Thyroid gland (tissue), 4 donors: ENCODE measurements around the gene ANGEL2. TPM values are rescaled to one million over a fixed set of nuclear protein-coding genes. Genes with fewer than 3 reads are reported as not detected.
"Not testable (repeated sequence)": the region's sequence is repeated elsewhere in the genome, so short reads cannot be mapped to it uniquely, and the experiment has no call there.

Experiments used
- DNase-seq, 2 donors: peaks; one replicate each; pipeline ENCODE4 v3.0.0-alpha.2; 2019
- H3K27ac ChIP-seq, 3 donors: fragments of 200-600 bp; sonication (generic); 1 replicate in 2 of 3; 2 replicates in 1 of 3; pipeline ENCODE4 v1.5.1; 2016 to 2019; ENCODE audit warnings: mild to moderate bottlenecking in 1 of 3, moderate library complexity in 1 of 3
- H3K27me3 ChIP-seq: fragments of 200-600 bp; sonication (generic); one replicate; pipeline ENCODE4 v1.5.1; 2019
- H3K36me3 ChIP-seq, 2 donors: fragments of 200-600 bp; sonication (generic); one replicate each; pipeline ENCODE4 v1.5.1; 2016 to 2019
- H3K4me1 ChIP-seq, 2 donors: fragments of 200-600 bp; sonication (generic); one replicate each; pipeline ENCODE4 v1.5.1; 2017 to 2019
- H3K4me3 ChIP-seq, 3 donors: fragments of 200-600 bp; sonication (generic); replicated peaks in 1 of 3; 1 replicate in 2 of 3; 2 replicates in 1 of 3; pipeline ENCODE4 v1.5.1; 2016; ENCODE audit warnings: mild to moderate bottlenecking in 1 of 3
- H3K9me3 ChIP-seq: fragments of 200-600 bp; sonication (generic); one replicate; pipeline ENCODE4 v1.5.1; 2017
- CTCF ChIP-seq, 6 experiments: fragments of 200-600 bp in 3 of 6; fragments of 450-650 bp in 3 of 6; sonication (generic) in 3 of 6; IDR thresholded peaks; one replicate each; pipeline ENCODE4 v1.5.1; 2016 to 2019; ENCODE audit warnings: antibody characterized with exemption in 6 of 6, mild to moderate bottlenecking in 2 of 6, inconsistent platforms in 1 of 6, moderate library complexity in 1 of 6
- POLR2A ChIP-seq, 2 donors: fragments of 450-650 bp; IDR thresholded peaks; one replicate each; pipeline ENCODE4 v1.6.1; 2017; ENCODE audit warnings: antibody characterized with exemption in 2 of 2, mild to moderate bottlenecking in 2 of 2, moderate library complexity in 1 of 2
- WGBS, 2 donors: methylation state at CpG; one replicate each; pipeline ENCODE4 v1.1.5; 2017; 5-methylcytosine and 5-hydroxymethylcytosine counted together
- intact Hi-C: fragments of 100-400 bp; cut with DNase I; formaldehyde crosslinking; loops from one replicate; pipeline ENCODE4 v1.15.1; 2023
- total RNA-seq, 4 donors: library from RNA; depleted of rRNA; stranded (reverse); fragments of >200 nt; gene quantifications; one replicate each; pipeline ENCODE4 v1.2.3, GENCODE V29; 2016

Gene ANGEL2
- total RNA-seq, 4 donors from 2014 or later: 46.7 to 77.8 (median 65.7) TPM

- intact Hi-C loops: no loop called here
- Histone ChIP-seq H3K36me3 (no peaks in the 10 kb centered on the region), H3K4me3 (no peak overlapping the region), H3K27me3 (peaks cover 5% of the 10 kb centered on the region), H3K4me1 (no peaks in the 10 kb centered on the region), H3K9me3 (no peaks in the 10 kb centered on the region), H3K27ac (no peak overlapping the region)
- 83 to 84% methylated on average over 2 of the region's 2 CpGs for WGBS, 2 donors
- no peak for DNase-seq
- TF ChIP-seq POLR2A (IDR thresholded peaks at IDR 0.05) (no peak), CTCF (IDR thresholded peaks at IDR 0.05) (no peak)
These were observed 19.9 kb upstream of the ANGEL2 start for GRCh38 chr1:213035573-213035972.

GRCh38 chr1:213034713-213035112, 19.0 kb upstream of the ANGEL2 start:
- no peaks in the 10 kb centered on the region for H3K4me1 ChIP-seq
- peaks cover 5% of the 10 kb centered on the region for H3K27me3 ChIP-seq
- no peak overlapping the region for H3K27ac ChIP-seq
- H3K9me3 ChIP-seq: no peaks in the 10 kb centered on the region
- H3K36me3 ChIP-seq: no peaks in the 10 kb centered on the region
- TF ChIP-seq POLR2A (IDR thresholded peaks at IDR 0.05) (no peak), CTCF (IDR thresholded peaks at IDR 0.05) (no peak)
- H3K4me3 ChIP-seq: no peak overlapping the region
- intact Hi-C loops: no loop called here
- 92 to 95% methylated on average over 1 of the region's 1 CpG for WGBS, 2 donors
- no peak for DNase-seq

- no peak overlapping the region for H3K4me3 ChIP-seq
- TF ChIP-seq CTCF (IDR thresholded peaks at IDR 0.05) (no peak), POLR2A (IDR thresholded peaks at IDR 0.05) (no peak)
- DNase-seq: no peak
- no peaks in the 10 kb centered on the region for H3K4me1 ChIP-seq
- intact Hi-C loops: no loop called here
- no peak overlapping the region for H3K27ac ChIP-seq
- H3K36me3 ChIP-seq: no peaks in the 10 kb centered on the region
- H3K9me3 ChIP-seq: no peaks in the 10 kb centered on the region
- peaks cover 5% of the 10 kb centered on the region for H3K27me3 ChIP-seq
These were observed 17.0 kb upstream of the ANGEL2 start for GRCh38 chr1:213032651-213033050.

- H3K27ac ChIP-seq, DNase-seq, H3K27me3 ChIP-seq, intact Hi-C loops, H3K4me1 ChIP-seq, H3K4me3 ChIP-seq, H3K36me3 ChIP-seq, H3K9me3 ChIP-seq: not testable (repeated sequence)
- 84 to 86% methylated on average over 3 of the region's 3 CpGs for WGBS, 2 donors
These were observed 11.4 kb upstream of the ANGEL2 start for GRCh38 chr1:213027024-213027423.

- no peak for DNase-seq
- intact Hi-C loops: no loop called here
These were observed 4.3 kb upstream of the ANGEL2 start for GRCh38 chr1:213020016-213020415.

More at GRCh38 chr1:213020016-213020415, 4.3 kb upstream of the ANGEL2 start:
- Histone ChIP-seq H3K4me3 (no peak overlapping the region), H3K4me1 (peaks cover 3% of the 10 kb centered on the region in 2 donors), H3K27me3 (no peaks in the 10 kb centered on the region), H3K27ac (no peak overlapping the region), H3K36me3 (no peaks in the 10 kb centered on the region), H3K9me3 (no peaks in the 10 kb centered on the region)
- WGBS, 2 donors: 97 to 98% methylated on average over 3 of the region's 3 CpGs
- no peak for TF ChIP-seq POLR2A (IDR thresholded peaks at IDR 0.05)
- no peak for TF ChIP-seq CTCF (IDR thresholded peaks at IDR 0.05)
